ENCODE data around the gene RNF13.

Gene RNF13

GRCh38 chr3:149999421-149999820 lies 186.4 kb downstream of the RNF13 start:
- no peak for DNase-seq (ENCODE audit: low spot score)

GRCh38 chr3:150000641-150001040 lies 187.6 kb downstream of the RNF13 start:
- DNase-seq (ENCODE audit: low spot score): no peak

More at GRCh38 chr3:149999421-149999820, 186.4 kb downstream of the RNF13 start:
- TF ChIP-seq CTCF (IDR thresholded peaks at IDR 0.05; ENCODE audit: extremely low read depth, missing control alignments): no peak

GRCh38 chr3:150005243-150006112 lies 192.5 kb downstream of the RNF13 start:
- no peak for DNase-seq (ENCODE audit: low spot score)
- TF ChIP-seq CTCF (IDR thresholded peaks at IDR 0.05; ENCODE audit: extremely low read depth, missing control alignments): no peak

More at GRCh38 chr3:150000641-150001040, 187.6 kb downstream of the RNF13 start:
- TF ChIP-seq CTCF (IDR thresholded peaks at IDR 0.05; ENCODE audit: extremely low read depth, missing control alignments): no peak

GRCh38 chr3:150006794-150007193 lies 193.8 kb downstream of the RNF13 start:
- DNase-seq (ENCODE audit: low spot score): no peak
- TF ChIP-seq CTCF (IDR thresholded peaks at IDR 0.05; ENCODE audit: extremely low read depth, missing control alignments): no peak
